ENCODE data around the gene TDRD3.

The TDRD3 gene

GRCh38 chr13:60379837-60380565, 17.0 kb upstream of the TDRD3 start:
- TF ChIP-seq, protein P1, sequence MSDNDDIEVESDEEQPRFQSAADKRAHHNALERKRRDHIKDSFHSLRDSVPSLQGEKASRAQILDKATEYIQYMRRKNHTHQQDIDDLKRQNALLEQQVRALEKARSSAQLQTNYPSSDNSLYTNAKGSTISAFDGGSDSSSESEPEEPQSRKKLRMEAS (IDR thresholded peaks at IDR 0.05), result no peak
- TF ChIP-seq CREB1 (IDR thresholded peaks at IDR 0.05; ENCODE audit: low read depth) (no peak), ZBTB7A (IDR thresholded peaks at IDR 0.05; ENCODE audit: low read depth) (no peak), CEBPB (IDR thresholded peaks at IDR 0.05) (no peak), FOXM1 (IDR thresholded peaks at IDR 0.05; ENCODE audit: borderline replicate concordance, low read depth) (no peak), RAD21 (IDR thresholded peaks at IDR 0.05; ENCODE audit: low read depth) (no peak), EGR1 (IDR thresholded peaks at IDR 0.05) (no peak), NFIC (IDR thresholded peaks at IDR 0.05) (no peak), TCF12 (IDR thresholded peaks at IDR 0.05; ENCODE audit: low read depth) (no peak), TEAD4 (IDR thresholded peaks at IDR 0.05) (no peak), EP300 (IDR thresholded peaks at IDR 0.05; ENCODE audit: borderline replicate concordance) (no peak), TAF1 (IDR thresholded peaks at IDR 0.05; ENCODE audit: low read depth) (no peak), YY1 (IDR thresholded peaks at IDR 0.05; ENCODE audit: low read depth) (no peak)
- TF ChIP-seq, protein P2, sequence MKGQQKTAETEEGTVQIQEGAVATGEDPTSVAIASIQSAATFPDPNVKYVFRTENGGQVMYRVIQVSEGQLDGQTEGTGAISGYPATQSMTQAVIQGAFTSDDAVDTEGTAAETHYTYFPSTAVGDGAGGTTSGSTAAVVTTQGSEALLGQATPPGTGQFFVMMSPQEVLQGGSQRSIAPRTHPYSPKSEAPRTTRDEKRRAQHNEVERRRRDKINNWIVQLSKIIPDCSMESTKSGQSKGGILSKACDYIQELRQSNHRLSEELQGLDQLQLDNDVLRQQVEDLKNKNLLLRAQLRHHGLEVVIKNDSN (IDR thresholded peaks at IDR 0.05), result no peak
- TF ChIP-seq, protein P3, sequence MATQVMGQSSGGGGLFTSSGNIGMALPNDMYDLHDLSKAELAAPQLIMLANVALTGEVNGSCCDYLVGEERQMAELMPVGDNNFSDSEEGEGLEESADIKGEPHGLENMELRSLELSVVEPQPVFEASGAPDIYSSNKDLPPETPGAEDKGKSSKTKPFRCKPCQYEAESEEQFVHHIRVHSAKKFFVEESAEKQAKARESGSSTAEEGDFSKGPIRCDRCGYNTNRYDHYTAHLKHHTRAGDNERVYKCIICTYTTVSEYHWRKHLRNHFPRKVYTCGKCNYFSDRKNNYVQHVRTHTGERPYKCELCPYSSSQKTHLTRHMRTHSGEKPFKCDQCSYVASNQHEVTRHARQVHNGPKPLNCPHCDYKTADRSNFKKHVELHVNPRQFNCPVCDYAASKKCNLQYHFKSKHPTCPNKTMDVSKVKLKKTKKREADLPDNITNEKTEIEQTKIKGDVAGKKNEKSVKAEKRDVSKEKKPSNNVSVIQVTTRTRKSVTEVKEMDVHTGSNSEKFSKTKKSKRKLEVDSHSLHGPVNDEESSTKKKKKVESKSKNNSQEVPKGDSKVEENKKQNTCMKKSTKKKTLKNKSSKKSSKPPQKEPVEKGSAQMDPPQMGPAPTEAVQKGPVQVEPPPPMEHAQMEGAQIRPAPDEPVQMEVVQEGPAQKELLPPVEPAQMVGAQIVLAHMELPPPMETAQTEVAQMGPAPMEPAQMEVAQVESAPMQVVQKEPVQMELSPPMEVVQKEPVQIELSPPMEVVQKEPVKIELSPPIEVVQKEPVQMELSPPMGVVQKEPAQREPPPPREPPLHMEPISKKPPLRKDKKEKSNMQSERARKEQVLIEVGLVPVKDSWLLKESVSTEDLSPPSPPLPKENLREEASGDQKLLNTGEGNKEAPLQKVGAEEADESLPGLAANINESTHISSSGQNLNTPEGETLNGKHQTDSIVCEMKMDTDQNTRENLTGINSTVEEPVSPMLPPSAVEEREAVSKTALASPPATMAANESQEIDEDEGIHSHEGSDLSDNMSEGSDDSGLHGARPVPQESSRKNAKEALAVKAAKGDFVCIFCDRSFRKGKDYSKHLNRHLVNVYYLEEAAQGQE (IDR thresholded peaks at IDR 0.05; ENCODE audit: low read depth), result no peak

DNA sequence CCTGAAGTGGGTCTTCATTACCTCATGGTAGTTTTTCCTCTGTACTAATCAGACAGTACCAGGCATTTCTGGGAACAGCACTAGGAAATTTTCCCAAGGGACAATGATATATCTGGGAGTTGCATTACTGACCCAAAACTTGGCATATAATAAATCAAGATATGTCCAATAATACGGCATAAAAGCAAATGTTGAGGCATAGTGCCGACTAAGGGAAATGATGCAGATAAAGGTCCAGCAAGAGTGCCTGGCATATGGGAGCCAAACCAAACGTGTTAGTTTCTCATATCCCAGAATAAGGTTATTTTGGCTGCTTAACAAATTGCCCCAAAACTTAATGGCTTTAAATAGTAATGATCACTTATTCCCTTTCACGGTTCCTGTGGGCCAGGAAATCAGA, 12.1 kb upstream of the TDRD3 start:
- TF ChIP-seq, protein P1 (IDR thresholded peaks at IDR 0.05), result no peak
- no peak for TF ChIP-seq EGR1 (IDR thresholded peaks at IDR 0.05)
- no peak for TF ChIP-seq EP300 (IDR thresholded peaks at IDR 0.05; ENCODE audit: borderline replicate concordance)

DNA sequence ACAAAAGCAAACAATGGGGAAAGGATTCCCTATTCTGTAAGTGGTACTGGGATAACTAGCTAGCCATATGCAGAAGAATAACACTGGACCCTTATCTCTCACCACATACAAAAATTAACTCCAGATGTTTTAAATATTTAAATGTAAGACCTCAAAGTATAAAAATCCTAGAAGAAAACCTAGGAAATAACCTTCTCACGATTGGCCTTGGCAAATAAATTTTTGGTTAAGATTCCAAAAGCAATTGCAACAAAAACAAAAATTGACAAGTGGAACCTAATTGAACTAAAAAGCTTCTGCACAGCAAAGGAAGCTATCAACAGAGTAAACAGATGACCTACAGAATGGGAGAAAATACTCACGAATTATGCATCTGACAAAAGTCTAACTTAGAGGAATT, 10.8 kb upstream of the TDRD3 start:
- TF ChIP-seq, protein P1 (IDR thresholded peaks at IDR 0.05), result no peak
- TF ChIP-seq TCF12 (IDR thresholded peaks at IDR 0.05; ENCODE audit: low read depth), result no peak
- no peak for TF ChIP-seq TEAD4 (IDR thresholded peaks at IDR 0.05)
- no peak for TF ChIP-seq EP300 (IDR thresholded peaks at IDR 0.05; ENCODE audit: borderline replicate concordance)

DNA sequence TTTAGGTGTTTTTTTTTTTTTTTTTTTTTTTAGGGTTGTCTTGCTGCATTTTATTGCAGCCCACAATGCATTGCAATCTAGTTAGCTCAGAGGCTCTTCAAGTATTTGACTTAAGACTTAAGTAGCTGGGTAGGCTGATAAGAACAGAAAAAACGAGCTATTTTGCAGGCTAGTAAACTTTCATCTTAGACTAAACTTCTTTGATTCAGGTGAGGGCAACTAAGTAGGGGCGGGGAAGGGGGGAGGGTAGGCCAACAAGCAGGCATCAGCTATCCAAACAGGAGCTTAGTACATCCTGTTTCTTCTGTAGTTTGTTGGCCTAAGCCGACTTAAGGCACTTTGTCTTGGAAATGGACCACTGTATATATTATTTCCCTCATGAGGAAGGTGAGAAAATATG, 4.9 kb upstream of the TDRD3 start:
- TF ChIP-seq EGR1 (IDR thresholded peaks at IDR 0.05) (no peak), EP300 (IDR thresholded peaks at IDR 0.05; ENCODE audit: borderline replicate concordance) (no peak), YY1 (IDR thresholded peaks at IDR 0.05; ENCODE audit: low read depth) (no peak), TEAD4 (IDR thresholded peaks at IDR 0.05) (no peak), RAD21 (IDR thresholded peaks at IDR 0.05; ENCODE audit: low read depth) (no peak), NFIC (IDR thresholded peaks at IDR 0.05) (no peak), FOXM1 (IDR thresholded peaks at IDR 0.05; ENCODE audit: borderline replicate concordance, low read depth) (no peak), TCF12 (IDR thresholded peaks at IDR 0.05; ENCODE audit: low read depth) (no peak), TAF1 (IDR thresholded peaks at IDR 0.05; ENCODE audit: low read depth) (no peak), ZBTB7A (IDR thresholded peaks at IDR 0.05; ENCODE audit: low read depth) (no peak), CEBPB (IDR thresholded peaks at IDR 0.05) (no peak), CREB1 (IDR thresholded peaks at IDR 0.05; ENCODE audit: low read depth) (no peak)
- TF ChIP-seq, protein P2 (IDR thresholded peaks at IDR 0.05), result no peak
- TF ChIP-seq, protein P3 (IDR thresholded peaks at IDR 0.05; ENCODE audit: low read depth), result no peak
- TF ChIP-seq, protein P1 (IDR thresholded peaks at IDR 0.05), result no peak

DNA sequence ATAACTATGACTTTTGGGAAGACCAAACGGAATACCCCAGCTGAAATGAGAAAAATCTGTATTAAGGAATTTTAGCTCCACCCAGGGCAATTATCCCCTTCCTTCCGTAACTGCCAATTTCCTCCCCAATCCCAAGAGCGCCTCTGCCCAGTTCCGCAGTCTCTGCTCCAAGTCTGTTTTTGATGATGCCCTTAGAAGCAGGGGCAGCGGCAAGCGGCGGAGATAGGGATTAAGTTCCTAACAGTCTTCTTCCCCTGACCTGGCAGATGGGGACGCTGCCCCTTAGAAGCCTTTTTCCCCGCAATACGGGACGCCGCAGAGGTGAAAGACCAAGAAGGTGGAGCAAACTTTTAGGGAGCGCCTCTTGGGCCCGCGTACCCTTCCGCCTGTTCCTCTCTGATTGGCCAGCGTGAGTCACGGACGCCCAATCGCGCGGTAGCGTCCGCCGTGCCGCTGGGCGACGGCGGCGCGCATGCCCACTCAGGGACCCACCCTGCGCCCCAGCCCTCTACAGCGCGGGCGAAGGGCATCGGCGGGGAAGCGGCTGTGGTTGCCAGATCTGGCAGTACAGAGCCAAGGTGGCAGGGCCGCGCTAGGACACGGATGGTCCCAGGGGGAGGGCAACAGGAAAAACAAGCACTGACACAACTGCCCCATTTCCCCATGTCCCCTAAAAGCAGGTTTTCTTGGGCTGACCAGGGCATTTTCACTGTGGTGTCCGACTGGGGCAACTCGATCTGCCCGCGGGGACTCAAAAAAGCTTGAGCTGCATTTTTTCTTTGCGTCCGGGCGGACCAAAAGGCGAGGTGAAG, 843 bp upstream of the TDRD3 start:
- no peak; the same call in 1 of the 2 replicates for TF ChIP-seq NFIC (IDR thresholded peaks at IDR 0.05)
- TF ChIP-seq EP300 (IDR thresholded peaks at IDR 0.05; ENCODE audit: borderline replicate concordance), result peak; percentile 20; the same call in 1 of the 2 replicates
- TF ChIP-seq TCF12 (IDR thresholded peaks at IDR 0.05; ENCODE audit: low read depth), result peak; percentile 38; the same call in 1 of the 2 replicates
- no peak for TF ChIP-seq ZBTB7A (IDR thresholded peaks at IDR 0.05; ENCODE audit: low read depth)
- 0 out of 2 replicates have a peak, but pooled peaks have one; percentile 4 for TF ChIP-seq CREB1 (IDR thresholded peaks at IDR 0.05; ENCODE audit: low read depth)
- TF ChIP-seq, protein P3 (IDR thresholded peaks at IDR 0.05; ENCODE audit: low read depth), result no peak
- TF ChIP-seq, protein P1 (IDR thresholded peaks at IDR 0.05), result peak; percentile 59
- no peak for TF ChIP-seq FOXM1 (IDR thresholded peaks at IDR 0.05; ENCODE audit: borderline replicate concordance, low read depth)
- TF ChIP-seq TAF1 (IDR thresholded peaks at IDR 0.05; ENCODE audit: low read depth), result peak; percentile 69
- peak; percentile 35; the same call in 1 of the 2 replicates for TF ChIP-seq TEAD4 (IDR thresholded peaks at IDR 0.05)
- no peak for TF ChIP-seq CEBPB (IDR thresholded peaks at IDR 0.05)
- no peak for TF ChIP-seq EGR1 (IDR thresholded peaks at IDR 0.05)
- TF ChIP-seq, protein P2 (IDR thresholded peaks at IDR 0.05), result peak; percentile 78
- TF ChIP-seq RAD21 (IDR thresholded peaks at IDR 0.05; ENCODE audit: low read depth), result no peak
- TF ChIP-seq YY1 (IDR thresholded peaks at IDR 0.05; ENCODE audit: low read depth), result no peak; the same call in 1 of the 2 replicates
